Ishikawa (cell line): ENCODE measurements around the gene MAGEB1.

ENCODE experiments used
- EGR1 ChIP-seq: IDR thresholded peaks from 2 replicates; pipeline ENCODE4 v1.6.1; 2012
- EP300 ChIP-seq: IDR thresholded peaks from 2 replicates; pipeline ENCODE4 v1.6.1; 2012; ENCODE audit warnings: borderline replicate concordance
- NFIC ChIP-seq: IDR thresholded peaks from 2 replicates; pipeline ENCODE4 v1.6.1; 2012
- RAD21 ChIP-seq: IDR thresholded peaks from 2 replicates; pipeline ENCODE4 v1.6.1; 2012; ENCODE audit warnings: low read depth
- TAF1 ChIP-seq: IDR thresholded peaks from 2 replicates; pipeline ENCODE4 v1.6.1; 2012; ENCODE audit warnings: low read depth, mild to moderate bottlenecking
- TF ChIP-seq, protein P1 (sequence below): IDR thresholded peaks from 2 replicates; pipeline ENCODE4 v1.6.1; 2012; ENCODE audit warnings: low read depth, mild to moderate bottlenecking

DNA sequence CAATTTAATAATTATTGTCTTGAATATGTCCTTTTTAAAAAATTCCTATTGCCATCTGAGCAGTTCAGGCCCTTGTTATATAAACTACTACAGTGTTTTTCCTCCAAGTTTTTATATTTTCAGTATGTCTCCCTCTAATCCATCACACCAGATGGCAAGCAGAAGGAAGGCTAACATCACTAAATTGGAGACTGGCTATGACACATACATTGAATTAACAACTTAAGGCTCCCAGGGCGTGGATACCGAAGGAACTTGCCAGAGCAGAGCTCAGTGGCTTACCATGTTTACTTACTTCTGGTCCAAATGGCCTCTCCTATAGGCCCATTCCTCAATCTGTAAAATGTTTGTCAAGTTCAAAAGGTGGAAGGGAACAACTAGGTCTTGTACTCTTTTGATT, 13.0 kb downstream of the MAGEB1 start:
- TF ChIP-seq EP300 (no peak), RAD21 (no peak), EGR1 (no peak), TAF1 (no peak), NFIC (no peak)
- TF ChIP-seq, protein P1, sequence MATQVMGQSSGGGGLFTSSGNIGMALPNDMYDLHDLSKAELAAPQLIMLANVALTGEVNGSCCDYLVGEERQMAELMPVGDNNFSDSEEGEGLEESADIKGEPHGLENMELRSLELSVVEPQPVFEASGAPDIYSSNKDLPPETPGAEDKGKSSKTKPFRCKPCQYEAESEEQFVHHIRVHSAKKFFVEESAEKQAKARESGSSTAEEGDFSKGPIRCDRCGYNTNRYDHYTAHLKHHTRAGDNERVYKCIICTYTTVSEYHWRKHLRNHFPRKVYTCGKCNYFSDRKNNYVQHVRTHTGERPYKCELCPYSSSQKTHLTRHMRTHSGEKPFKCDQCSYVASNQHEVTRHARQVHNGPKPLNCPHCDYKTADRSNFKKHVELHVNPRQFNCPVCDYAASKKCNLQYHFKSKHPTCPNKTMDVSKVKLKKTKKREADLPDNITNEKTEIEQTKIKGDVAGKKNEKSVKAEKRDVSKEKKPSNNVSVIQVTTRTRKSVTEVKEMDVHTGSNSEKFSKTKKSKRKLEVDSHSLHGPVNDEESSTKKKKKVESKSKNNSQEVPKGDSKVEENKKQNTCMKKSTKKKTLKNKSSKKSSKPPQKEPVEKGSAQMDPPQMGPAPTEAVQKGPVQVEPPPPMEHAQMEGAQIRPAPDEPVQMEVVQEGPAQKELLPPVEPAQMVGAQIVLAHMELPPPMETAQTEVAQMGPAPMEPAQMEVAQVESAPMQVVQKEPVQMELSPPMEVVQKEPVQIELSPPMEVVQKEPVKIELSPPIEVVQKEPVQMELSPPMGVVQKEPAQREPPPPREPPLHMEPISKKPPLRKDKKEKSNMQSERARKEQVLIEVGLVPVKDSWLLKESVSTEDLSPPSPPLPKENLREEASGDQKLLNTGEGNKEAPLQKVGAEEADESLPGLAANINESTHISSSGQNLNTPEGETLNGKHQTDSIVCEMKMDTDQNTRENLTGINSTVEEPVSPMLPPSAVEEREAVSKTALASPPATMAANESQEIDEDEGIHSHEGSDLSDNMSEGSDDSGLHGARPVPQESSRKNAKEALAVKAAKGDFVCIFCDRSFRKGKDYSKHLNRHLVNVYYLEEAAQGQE, result no peak
